SU-DHL-6 (cell line): ENCODE results near the gene BRICD5.
A peak's percentile ranks its signal among the peaks of the same experiment; 100 is the strongest.

ENCODE experiments used
- H2AFZ ChIP-seq: fragments of 200-600 bp; sonication (generic); 2 replicates; pipeline ENCODE4 v1.6.1; 2014; ENCODE audit warnings: low read depth, mild to moderate bottlenecking, moderate library complexity, mixed read lengths, antibody characterized with exemption, low read length; ENCODE audit not compliant: severe bottlenecking
- H3F3A ChIP-seq: fragments of 200-600 bp; shearing (Covaris generic); 2 replicates; pipeline ENCODE4 v1.6.0; 2016; ENCODE audit warnings: antibody characterized with exemption, mild to moderate bottlenecking; ENCODE audit not compliant: insufficient read depth
- H3K27ac ChIP-seq: fragments of 200-600 bp; sonication (generic); 2 replicates; pipeline ENCODE4 v1.5.1; 2016; ENCODE audit warnings: low read depth, mild to moderate bottlenecking, low read length, moderate library complexity, mixed read lengths
- H3K27me3 ChIP-seq: fragments of 200-600 bp; sonication (generic), shearing (Covaris generic); 2 replicates; pipeline ENCODE4 v1.6.0; 2014; ENCODE audit warnings: mild to moderate bottlenecking, low read length
- H3K36me3 ChIP-seq: fragments of 200-600 bp; sonication (generic); 2 replicates; pipeline ENCODE4 v1.6.1; 2014; ENCODE audit warnings: mild to moderate bottlenecking, low read length, mixed read lengths
- H3K4me2 ChIP-seq: fragments of 300-600, 200-600 bp; shearing (Covaris generic), sonication (generic); 2 replicates; pipeline ENCODE4 v1.6.0; 2014; ENCODE audit warnings: low read length, low read depth, mild to moderate bottlenecking; ENCODE audit not compliant: poor library complexity, severe bottlenecking
- H3K4me3 ChIP-seq: fragments of 200-600 bp; sonication (generic); 2 replicates; pipeline ENCODE4 v1.5.1; 2014; ENCODE audit warnings: antibody characterized with exemption, low read length, mild to moderate bottlenecking, mixed read lengths; ENCODE audit not compliant: insufficient read depth, poor library complexity, severe bottlenecking
- H3K79me2 ChIP-seq: fragments of 200-600 bp; sonication (generic); 2 replicates; pipeline ENCODE4 v1.6.1; 2014; ENCODE audit warnings: mild to moderate bottlenecking, low read length, moderate library complexity; ENCODE audit not compliant: insufficient read depth
- H3K9ac ChIP-seq: fragments of 200-600 bp; sonication (generic); 2 replicates; pipeline ENCODE4 v1.7.0; 2014; ENCODE audit warnings: mild to moderate bottlenecking, low read length
- H3K9me2 ChIP-seq: fragments of 200-600 bp; sonication (generic); replicated peaks from 2 replicates; pipeline ENCODE4 v1.6.1; 2014; ENCODE audit warnings: low read length; ENCODE audit not compliant: insufficient read depth
- H3K9me3 ChIP-seq: fragments of 200-600 bp; sonication (generic); 2 replicates; pipeline ENCODE4 v1.6.1; 2014; ENCODE audit warnings: low read length, mixed read lengths; ENCODE audit not compliant: insufficient read depth
- H4K20me1 ChIP-seq: fragments of 200-600 bp; sonication (generic); 2 replicates; pipeline ENCODE4 v1.6.1; 2014; ENCODE audit warnings: low read depth, mild to moderate bottlenecking, antibody characterized with exemption, low read length, moderate library complexity, mixed read lengths
- CTCF ChIP-seq: fragments of 200-600 bp; sonication (generic); IDR thresholded peaks from one replicate; pipeline ENCODE4 v1.5.1; 2017; ENCODE audit warnings: antibody characterized with exemption, mild to moderate bottlenecking, low read length, moderate library complexity; ENCODE audit not compliant: insufficient read depth, poor library complexity, severe bottlenecking
- EZH2phosphoT487 ChIP-seq: fragments of 200-600 bp; sonication (generic), shearing (Covaris generic); conservative IDR thresholded peaks from 2 replicates; pipeline ENCODE4 v1.6.1; 2018; ENCODE audit warnings: mild to moderate bottlenecking, antibody characterized with exemption, low read length, moderate library complexity, mixed read lengths

BRICD5 gene

GRCh38 chr16:2251296-2252111 is 40.8 kb upstream of the BRICD5 start, which contains the start of gene ECI1:
Gene ECI1, minus strand, starts transcription at chr16:2251587. Its CDS starts 21 bp downstream, at chr16:2251566.
- Histone ChIP-seq H3K4me3 (peak within 1 kb of the TSS; percentile 78), H3K9ac (peak within 1 kb of the TSS; percentile 78), H3K4me2 (peak within 1 kb of the TSS; percentile 93), H3K27ac (peak within 1 kb of the TSS; percentile 82), H3K9me3 (no peaks in the 10 kb centered on the region), H3K9me2 (no peaks in the 10 kb centered on the region), H3K27me3 (no peaks in the 10 kb centered on the region), H3K79me2 (peaks cover 20% of the 10 kb centered on the region), H2AFZ (no peak within 1 kb of the TSS), H3F3A (peaks cover 34% of the 10 kb centered on the region), H3K36me3 (peaks cover 7% of the 10 kb centered on the region; the same call in 1 of the 2 replicates), H4K20me1 (no peaks in the 10 kb centered on the region)
- TF ChIP-seq EZH2phosphoT487 (no peak), CTCF (no peak)

GRCh38 chr16:2250652-2251295 is 40.1 kb upstream of the BRICD5 start:
- H3K27ac ChIP-seq: peak overlapping the region; percentile 82
- H3F3A ChIP-seq: peaks cover 34% of the 10 kb centered on the region
- H3K79me2 ChIP-seq: peaks cover 18% of the 10 kb centered on the region; the same call in 1 of the 2 replicates
- no peak overlapping the region for H2AFZ ChIP-seq
- no peaks in the 10 kb centered on the region for H3K9me2 ChIP-seq
- peak overlapping the region; percentile 78 for H3K4me3 ChIP-seq
- peak overlapping the region; percentile 78 for H3K9ac ChIP-seq
- 0 out of 2 replicates have a peak, but pooled peaks cover 5% of the 10 kb centered on the region for H3K36me3 ChIP-seq
- no peaks in the 10 kb centered on the region for H3K27me3 ChIP-seq
- no peaks in the 10 kb centered on the region for H3K9me3 ChIP-seq
- H3K4me2 ChIP-seq: peak overlapping the region; percentile 93
- no peaks in the 10 kb centered on the region for H4K20me1 ChIP-seq
- TF ChIP-seq EZH2phosphoT487: no peak
- no peak for TF ChIP-seq CTCF

- Histone ChIP-seq H3K4me3 (no peak overlapping the region), H3K27ac (no peak overlapping the region), H3K9me2 (no peaks in the 10 kb centered on the region), H3K27me3 (no peaks in the 10 kb centered on the region), H3K79me2 (peaks cover 18% of the 10 kb centered on the region; the same call in 1 of the 2 replicates), H4K20me1 (no peaks in the 10 kb centered on the region), H3K36me3 (no peaks in the 10 kb centered on the region), H2AFZ (no peak overlapping the region), H3F3A (no peaks in the 10 kb centered on the region), H3K4me2 (no peak overlapping the region), H3K9ac (no peak overlapping the region), H3K9me3 (no peaks in the 10 kb centered on the region)
- TF ChIP-seq CTCF (no peak), EZH2phosphoT487 (no peak)
Measured at GRCh38 chr16:2246301-2246885, 35.7 kb upstream of the BRICD5 start.
